HCT116 (cell line): Measurements from ENCODE around the gene GLTP. TPM values are rescaled to one million over a fixed set of nuclear protein-coding genes. Genes with fewer than 3 reads are reported as not detected.

Experiments used
- ATAC-seq: fragments of 200-7000 bp; cut with Tn5 transposase; 2 replicates; pipeline ENCODE4 v1.9.1; 2020; ENCODE audit warnings: mild to moderate bottlenecking, moderate library complexity
- BruUV-seq: library from RNA; stranded (reverse); fragments of 400-500 nt; replicated peaks from 2 replicates; lab custom pipeline; 2021; lab: Mats Ljungman, UMichigan
- CTCF ChIA-PET: fragments of 300-600 bp; sonication (Branson Sonifier 250); formaldehyde crosslinking; loops from one replicate; lab custom pipeline; 2021; ENCODE audit warnings: antibody characterized with exemption; lab: Charles Lee
- POLR2A ChIA-PET: fragments of 300-600, 350-600 bp; sonication (Branson Sonifier 250); formaldehyde crosslinking; loops from one replicate; lab custom pipeline; 2021; ENCODE audit warnings: antibody characterized with exemption; lab: Charles Lee
- RAD21 ChIA-PET, 2 experiments: fragments of 300-600 bp; sonication (Branson Sonifier 250); formaldehyde crosslinking; loops; one replicate each; lab custom pipeline; 2023; ENCODE audit warnings: low total read pairs in 2 of 2; ENCODE audit not compliant: uncharacterized antibody in 2 of 2, unreplicated experiment in 2 of 2, low non-redundant PET in 1 of 2; lab: Charles Lee
- DNase-seq: peaks from one replicate; pipeline ENCODE4 v3.0.0-alpha.2; 2010; ENCODE audit warnings: low read depth, low spot score
- H2AFZ ChIP-seq: fragments of 200-600 bp; shearing (Covaris generic), sonication (generic); 2 replicates; pipeline ENCODE4 v1.6.1; 2017; ENCODE audit warnings: low read depth, mixed run types, mixed read lengths, antibody characterized with exemption, low read length; ENCODE audit not compliant: poor library complexity, severe bottlenecking
- H3K27ac ChIP-seq: 2 replicates; pipeline ENCODE4 v1.5.1; 2012; ENCODE audit warnings: low read depth, low read length
- H3K27me3 ChIP-seq: fragments of 200-600 bp; sonication (generic); 2 replicates; pipeline ENCODE4 v1.6.1; 2016; ENCODE audit warnings: mixed run types, low read length, mixed read lengths; ENCODE audit not compliant: insufficient read depth
- H3K36me3 ChIP-seq, 2 experiments: fragments of 200-500 bp in 1 of 2; fragments of 200-600 bp in 1 of 2; sonication (Bioruptor generic) in 1 of 2; sonication (generic) in 1 of 2; 2 replicates each; pipeline versions ENCODE4 v1.5.1 to v1.6.1; 2014 to 2016; ENCODE audit warnings: low read length in 2 of 2, inconsistent platforms in 1 of 2, mixed read lengths in 1 of 2, mixed run types in 1 of 2; ENCODE audit not compliant: insufficient read depth in 2 of 2, control insufficient read depth in 1 of 2
- H3K4me1 ChIP-seq, 2 experiments: fragments of 200-600 bp in 1 of 2; sonication (generic) in 1 of 2; 2 replicates each; pipeline versions ENCODE4 v1.5.1 to v1.6.1; 2012 to 2017; ENCODE audit warnings: low read length in 2 of 2, inconsistent platforms in 1 of 2, mild to moderate bottlenecking in 1 of 2, mixed read lengths in 1 of 2, mixed run types in 1 of 2, moderate library complexity in 1 of 2; ENCODE audit not compliant: insufficient read depth in 2 of 2, control insufficient read depth in 1 of 2
- H3K4me2 ChIP-seq: fragments of 200-600 bp; sonication (generic); 2 replicates; pipeline ENCODE4 v1.6.1; 2017; ENCODE audit warnings: mixed run types, low read length, mixed read lengths
- H3K4me3 ChIP-seq, 2 experiments: fragments of 200-600 bp in 1 of 2; sonication (generic) in 1 of 2; replicated peaks in 1 of 2; 2 replicates each; pipeline ENCODE4 v1.5.1; 2011 to 2016; ENCODE audit warnings: low read length in 2 of 2, control low read depth in 1 of 2, low read depth in 1 of 2, mild to moderate bottlenecking in 1 of 2, mixed read lengths in 1 of 2, mixed run types in 1 of 2
- H3K79me2 ChIP-seq: fragments of 200-600 bp; sonication (generic); 2 replicates; pipeline ENCODE4 v1.6.1; 2017; ENCODE audit warnings: mild to moderate bottlenecking, mixed run types, low read length, moderate library complexity, mixed read lengths; ENCODE audit not compliant: insufficient read depth
- H3K9ac ChIP-seq: fragments of 200-600 bp; sonication (generic); 2 replicates; pipeline ENCODE4 v1.6.1; 2016; ENCODE audit warnings: low read length, mixed read lengths
- H3K9me2 ChIP-seq: fragments of 200-600 bp; sonication (generic), shearing (Covaris generic); 2 replicates; pipeline ENCODE4 v1.6.1; 2017; ENCODE audit warnings: mixed run types, mild to moderate bottlenecking, moderate library complexity; ENCODE audit not compliant: insufficient read depth
- H3K9me3 ChIP-seq, 2 experiments: fragments of 200-500 bp in 1 of 2; fragments of 200-600 bp in 1 of 2; sonication (Bioruptor generic) in 1 of 2; sonication (generic) in 1 of 2; 2 replicates each; pipeline ENCODE4 v1.6.1; 2014 to 2017; ENCODE audit warnings: low read length in 2 of 2, mixed read lengths in 2 of 2, inconsistent platforms in 1 of 2, low read depth in 1 of 2, mild to moderate bottlenecking in 1 of 2, mixed run types in 1 of 2, moderate library complexity in 1 of 2; ENCODE audit not compliant: control insufficient read depth in 1 of 2, insufficient read depth in 1 of 2
- H4K20me1 ChIP-seq: fragments of 200-600 bp; sonication (generic), shearing (Covaris generic); 2 replicates; pipeline ENCODE4 v1.6.1; 2017; ENCODE audit warnings: mixed run types, mild to moderate bottlenecking, moderate library complexity; ENCODE audit not compliant: insufficient read depth
- CBX3 ChIP-seq: IDR thresholded peaks from 2 replicates; pipeline ENCODE4 v1.6.1; 2012; ENCODE audit warnings: low read depth
- CEBPB ChIP-seq: IDR thresholded peaks from 2 replicates; pipeline ENCODE4 v1.6.1; 2012; ENCODE audit warnings: low read depth
- ELF1 ChIP-seq: IDR thresholded peaks from 2 replicates; pipeline ENCODE4 v1.6.1; 2012; ENCODE audit warnings: low read depth, borderline replicate concordance
- EZH2 ChIP-seq: fragments of 200-600 bp; sonication (generic); IDR thresholded peaks from 2 replicates; pipeline ENCODE4 v1.6.1; 2017; ENCODE audit warnings: antibody characterized with exemption, mixed run types
- EZH2phosphoT487 ChIP-seq: fragments of 200-600 bp; IDR thresholded peaks from 2 replicates; pipeline ENCODE4 v1.6.1; 2018; ENCODE audit warnings: antibody characterized with exemption, borderline replicate concordance
- JUND ChIP-seq: IDR thresholded peaks from 2 replicates; pipeline ENCODE4 v1.6.1; 2012
- POLR2A ChIP-seq: IDR thresholded peaks from 2 replicates; pipeline ENCODE4 v1.7.0; 2011; ENCODE audit warnings: borderline replicate concordance; ENCODE audit not compliant: insufficient read depth, insufficient read length; ENCODE audit errors: extremely low read depth
- SP1 ChIP-seq: IDR thresholded peaks from 2 replicates; pipeline ENCODE4 v1.6.1; 2012; ENCODE audit warnings: low read depth
- SRF ChIP-seq: IDR thresholded peaks from 2 replicates; pipeline ENCODE4 v1.6.1; 2012; ENCODE audit warnings: low read depth
- TCF7L2 ChIP-seq: IDR thresholded peaks from 2 replicates; pipeline ENCODE4 v1.7.0; 2011; ENCODE audit warnings: borderline replicate concordance, inconsistent platforms; ENCODE audit not compliant: insufficient read depth, insufficient read length; ENCODE audit errors: extremely low read depth
- YY1 ChIP-seq: IDR thresholded peaks from 2 replicates; pipeline ENCODE4 v1.6.1; 2011; ENCODE audit warnings: low read length, low read depth, moderate library complexity, mild to moderate bottlenecking; ENCODE audit not compliant: insufficient replicate concordance; ENCODE audit errors: extremely low read depth
- ZFX ChIP-seq: fragments of 450-650 bp; IDR thresholded peaks from 2 replicates; pipeline ENCODE4 v1.6.1; 2017
- intact Hi-C: fragments of 100-400 bp; cut with micrococcal nuclease; formaldehyde crosslinking; loops from 2 replicates; pipeline ENCODE4 v1.10.0; 2022
- total RNA-seq: library from RNA; stranded (reverse); gene quantifications from one replicate; pipeline ENCODE4 v1.2.1, GENCODE V29; 2021; ENCODE audit not compliant: unreplicated experiment
- TF ChIP-seq, protein P1 (sequence below): IDR thresholded peaks from 2 replicates; pipeline ENCODE4 v1.6.1; 2012; ENCODE audit warnings: low read depth
- TF ChIP-seq, protein P2 (sequence below), 3 experiments: fragments of 200-600 bp in 1 of 3; sonication (generic) in 1 of 3; IDR thresholded peaks in 2 of 3; conservative IDR thresholded peaks in 1 of 3; 2 replicates each; pipeline ENCODE4 v1.5.1; 2012 to 2017; ENCODE audit warnings: low read depth in 2 of 3, low read length in 2 of 3, antibody characterized with exemption in 1 of 3, borderline replicate concordance in 1 of 3, control low read depth in 1 of 3, mild to moderate bottlenecking in 1 of 3, mixed read lengths in 1 of 3, mixed run types in 1 of 3, moderate library complexity in 1 of 3; ENCODE audit not compliant: insufficient read depth in 1 of 3
- TF ChIP-seq, protein P3 (sequence below): IDR thresholded peaks from 2 replicates; pipeline ENCODE4 v1.6.1; 2012

The GLTP gene
- total RNA-seq, 1 experiment from 2014 or later, result 26.6 TPM

DNA sequence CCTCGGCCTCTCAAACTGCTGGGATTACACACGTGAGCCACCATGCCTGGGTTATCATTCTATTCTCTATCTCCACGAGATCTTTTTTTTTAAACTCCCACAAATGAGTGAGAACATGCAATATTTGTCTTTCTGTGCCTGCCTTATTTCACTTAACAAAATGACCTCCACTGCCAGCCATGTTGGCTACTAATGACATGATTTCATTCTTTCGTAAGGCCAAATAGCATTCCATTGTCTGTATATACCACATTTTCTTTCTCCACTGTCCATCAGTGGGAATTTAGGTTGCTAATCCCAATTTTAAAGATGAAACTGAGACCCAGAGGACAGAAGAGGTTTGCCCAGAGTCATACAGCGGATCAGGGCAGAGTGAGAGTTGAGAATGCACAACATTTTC is 36.2 kb downstream of the GLTP start:
- Histone ChIP-seq H4K20me1 (no peaks in the 10 kb centered on the region), H3K9me3 (no peaks in the 10 kb centered on the region), H3K79me2 (no peaks in the 10 kb centered on the region), H3K9ac (no peak overlapping the region), H2AFZ (no peak overlapping the region), H3K27me3 (no peaks in the 10 kb centered on the region), H3K27ac (no peak overlapping the region), H3K9me2 (no peaks in the 10 kb centered on the region), H3K36me3 (no peaks in the 10 kb centered on the region), H3K4me2 (no peak overlapping the region), H3K4me3 (no peak overlapping the region), H3K4me1 (peaks cover 14 to 28% of the 10 kb centered on the region in 2 experiments; a peak in 3 of 4 replicates)
- ATAC-seq (no peak), DNase-seq (no peak)
- CTCF ChIA-PET, result interaction anchor here (0.7 to 2.0 kb wide), 3 partner anchors 9 to 70 kb away, joined by 3 to 5 read pairs (median 4); no protein-coding TSS in a partner anchor
- RAD21 ChIA-PET, result no interaction called here
- POLR2A ChIA-PET, result no interaction called here
- BruUV-seq, result no TSS peak
- TF ChIP-seq POLR2A (no peak), ELF1 (no peak), CBX3 (no peak), CEBPB (no peak), EZH2 (no peak), ZFX (no peak), JUND (no peak), SP1 (no peak), TCF7L2 (no peak), YY1 (no peak), EZH2phosphoT487 (no peak), SRF (no peak)
- TF ChIP-seq, protein P1, sequence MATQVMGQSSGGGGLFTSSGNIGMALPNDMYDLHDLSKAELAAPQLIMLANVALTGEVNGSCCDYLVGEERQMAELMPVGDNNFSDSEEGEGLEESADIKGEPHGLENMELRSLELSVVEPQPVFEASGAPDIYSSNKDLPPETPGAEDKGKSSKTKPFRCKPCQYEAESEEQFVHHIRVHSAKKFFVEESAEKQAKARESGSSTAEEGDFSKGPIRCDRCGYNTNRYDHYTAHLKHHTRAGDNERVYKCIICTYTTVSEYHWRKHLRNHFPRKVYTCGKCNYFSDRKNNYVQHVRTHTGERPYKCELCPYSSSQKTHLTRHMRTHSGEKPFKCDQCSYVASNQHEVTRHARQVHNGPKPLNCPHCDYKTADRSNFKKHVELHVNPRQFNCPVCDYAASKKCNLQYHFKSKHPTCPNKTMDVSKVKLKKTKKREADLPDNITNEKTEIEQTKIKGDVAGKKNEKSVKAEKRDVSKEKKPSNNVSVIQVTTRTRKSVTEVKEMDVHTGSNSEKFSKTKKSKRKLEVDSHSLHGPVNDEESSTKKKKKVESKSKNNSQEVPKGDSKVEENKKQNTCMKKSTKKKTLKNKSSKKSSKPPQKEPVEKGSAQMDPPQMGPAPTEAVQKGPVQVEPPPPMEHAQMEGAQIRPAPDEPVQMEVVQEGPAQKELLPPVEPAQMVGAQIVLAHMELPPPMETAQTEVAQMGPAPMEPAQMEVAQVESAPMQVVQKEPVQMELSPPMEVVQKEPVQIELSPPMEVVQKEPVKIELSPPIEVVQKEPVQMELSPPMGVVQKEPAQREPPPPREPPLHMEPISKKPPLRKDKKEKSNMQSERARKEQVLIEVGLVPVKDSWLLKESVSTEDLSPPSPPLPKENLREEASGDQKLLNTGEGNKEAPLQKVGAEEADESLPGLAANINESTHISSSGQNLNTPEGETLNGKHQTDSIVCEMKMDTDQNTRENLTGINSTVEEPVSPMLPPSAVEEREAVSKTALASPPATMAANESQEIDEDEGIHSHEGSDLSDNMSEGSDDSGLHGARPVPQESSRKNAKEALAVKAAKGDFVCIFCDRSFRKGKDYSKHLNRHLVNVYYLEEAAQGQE, result no peak
- TF ChIP-seq, protein P2, sequence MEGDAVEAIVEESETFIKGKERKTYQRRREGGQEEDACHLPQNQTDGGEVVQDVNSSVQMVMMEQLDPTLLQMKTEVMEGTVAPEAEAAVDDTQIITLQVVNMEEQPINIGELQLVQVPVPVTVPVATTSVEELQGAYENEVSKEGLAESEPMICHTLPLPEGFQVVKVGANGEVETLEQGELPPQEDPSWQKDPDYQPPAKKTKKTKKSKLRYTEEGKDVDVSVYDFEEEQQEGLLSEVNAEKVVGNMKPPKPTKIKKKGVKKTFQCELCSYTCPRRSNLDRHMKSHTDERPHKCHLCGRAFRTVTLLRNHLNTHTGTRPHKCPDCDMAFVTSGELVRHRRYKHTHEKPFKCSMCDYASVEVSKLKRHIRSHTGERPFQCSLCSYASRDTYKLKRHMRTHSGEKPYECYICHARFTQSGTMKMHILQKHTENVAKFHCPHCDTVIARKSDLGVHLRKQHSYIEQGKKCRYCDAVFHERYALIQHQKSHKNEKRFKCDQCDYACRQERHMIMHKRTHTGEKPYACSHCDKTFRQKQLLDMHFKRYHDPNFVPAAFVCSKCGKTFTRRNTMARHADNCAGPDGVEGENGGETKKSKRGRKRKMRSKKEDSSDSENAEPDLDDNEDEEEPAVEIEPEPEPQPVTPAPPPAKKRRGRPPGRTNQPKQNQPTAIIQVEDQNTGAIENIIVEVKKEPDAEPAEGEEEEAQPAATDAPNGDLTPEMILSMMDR (IDR thresholded peaks at IDR 0.05 in 2 of 3, conservative IDR thresholded peaks at IDR 0.05 in 1 of 3; ENCODE audit: borderline replicate concordance in 1 of 3, insufficient read depth in 1 of 3, low read depth in 2 of 3, low read length in 2 of 3), result no peak
- TF ChIP-seq, protein P3, sequence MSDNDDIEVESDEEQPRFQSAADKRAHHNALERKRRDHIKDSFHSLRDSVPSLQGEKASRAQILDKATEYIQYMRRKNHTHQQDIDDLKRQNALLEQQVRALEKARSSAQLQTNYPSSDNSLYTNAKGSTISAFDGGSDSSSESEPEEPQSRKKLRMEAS, result no peak
- intact Hi-C loops, result no loop called here
